HEK293 (cell line): Measurements from ENCODE around the gene POU3F4.

Experiments used
- CTCF ChIA-PET: fragments of 350-600 bp; formaldehyde crosslinking; extraction: SDS; loops from one replicate; lab custom pipeline; 2021; ENCODE audit warnings: antibody characterized with exemption; lab: Yijun Ruan, JAX
- POLR2A ChIA-PET: fragments of 300-600 bp; formaldehyde crosslinking; extraction: SDS; loops from one replicate; lab custom pipeline; 2020; ENCODE audit warnings: antibody characterized with exemption, inconsistent platforms; lab: Yijun Ruan, JAX
- H3K27ac ChIP-seq: fragments of 200-500 bp; sonication (Bioruptor generic); 2 replicates; pipeline ENCODE4 v1.5.1; 2014; ENCODE audit warnings: low read depth, low read length, control low read depth, inconsistent platforms; ENCODE audit errors: extremely low read depth
- H3K36me3 ChIP-seq, 2 experiments: fragments of 200-500 bp in 1 of 2; sonication (Bioruptor generic) in 1 of 2; 1 replicate in 1 of 2; 2 replicates in 1 of 2; pipeline ENCODE4 v1.5.1; 2014 to 2017; ENCODE audit warnings: inconsistent platforms in 2 of 2, low read length in 2 of 2; ENCODE audit not compliant: control insufficient read depth in 2 of 2, insufficient read depth in 1 of 2
- H3K4me1 ChIP-seq: fragments of 200-500 bp; sonication (Bioruptor generic); 2 replicates; pipeline ENCODE4 v1.5.1; 2014; ENCODE audit warnings: mild to moderate bottlenecking, low read length, inconsistent platforms; ENCODE audit not compliant: control insufficient read depth, insufficient read depth
- H3K4me3 ChIP-seq: 2 replicates; pipeline ENCODE4 v1.5.1; 2011; ENCODE audit warnings: low read depth, mild to moderate bottlenecking, control low read depth, low read length, moderate library complexity
- H3K9me3 ChIP-seq: fragments of 200-500 bp; sonication (Bioruptor generic); 2 replicates; pipeline ENCODE4 v1.5.1; 2014; ENCODE audit warnings: low read depth, low read length, inconsistent platforms; ENCODE audit not compliant: control insufficient read depth, insufficient read depth
- MEIS1 ChIP-seq: sonication (generic); formaldehyde crosslinking; IDR thresholded peaks from 2 replicates; pipeline ENCODE4 v1.8.1; 2022; ENCODE audit warnings: missing genetic modification reagents, mild to moderate bottlenecking, borderline replicate concordance
- ZBTB8A ChIP-seq: fragments of 450-650 bp; formaldehyde crosslinking; IDR thresholded peaks from 2 replicates; pipeline ENCODE4 v1.5.1; 2016; ENCODE audit warnings: missing biosample characterization, missing genetic modification characterization
- ZNF10 ChIP-seq: fragments of 450-650 bp; formaldehyde crosslinking; IDR thresholded peaks from 2 replicates; pipeline ENCODE4 v1.5.1; 2017; ENCODE audit warnings: missing biosample characterization, missing genetic modification characterization
- ZNF416 ChIP-seq: fragments of 450-650 bp; formaldehyde crosslinking; IDR thresholded peaks from 2 replicates; pipeline ENCODE4 v1.5.1; 2016; ENCODE audit warnings: missing biosample characterization, missing genetic modification characterization
- ZNF433 ChIP-seq: fragments of 450-650 bp; formaldehyde crosslinking; IDR thresholded peaks from 2 replicates; pipeline ENCODE4 v1.5.1; 2016; ENCODE audit warnings: missing biosample characterization, missing genetic modification characterization, low read depth
- ZNF510 ChIP-seq: fragments of 450-650 bp; formaldehyde crosslinking; IDR thresholded peaks from 2 replicates; pipeline ENCODE4 v1.5.1; 2018; ENCODE audit warnings: mild to moderate bottlenecking, missing genetic modification characterization, missing biosample characterization; ENCODE audit not compliant: insufficient replicate concordance
- ZNF549 ChIP-seq: fragments of 450-650 bp; IDR thresholded peaks from 2 replicates; pipeline ENCODE4 v1.5.1; 2018; ENCODE audit warnings: missing biosample characterization, missing genetic modification characterization, mild to moderate bottlenecking, inconsistent platforms, moderate library complexity
- ZNF558 ChIP-seq: fragments of 450-650 bp; formaldehyde crosslinking; IDR thresholded peaks from 2 replicates; pipeline ENCODE4 v1.5.1; 2016; ENCODE audit warnings: missing biosample characterization, missing genetic modification characterization
- ZNF629 ChIP-seq: fragments of 450-650 bp; formaldehyde crosslinking; IDR thresholded peaks from 2 replicates; pipeline ENCODE4 v1.5.1; 2017; ENCODE audit warnings: missing biosample characterization, missing genetic modification characterization
- ZNF654 ChIP-seq: fragments of 450-650 bp; formaldehyde crosslinking; IDR thresholded peaks from 2 replicates; pipeline ENCODE4 v1.5.1; 2016; ENCODE audit warnings: low read depth, missing biosample characterization, missing genetic modification characterization
- ZNF670 ChIP-seq: fragments of 450-650 bp; formaldehyde crosslinking; IDR thresholded peaks from 2 replicates; pipeline ENCODE4 v1.5.1; 2016; ENCODE audit warnings: missing biosample characterization, missing genetic modification characterization, low read depth
- ZNF777 ChIP-seq: fragments of 450-650 bp; formaldehyde crosslinking; IDR thresholded peaks from 2 replicates; pipeline ENCODE4 v1.5.1; 2017; ENCODE audit warnings: missing biosample characterization, missing genetic modification characterization, borderline replicate concordance
- TF ChIP-seq, protein P1 (sequence below): fragments of 450-650 bp; formaldehyde crosslinking; IDR thresholded peaks from 2 replicates; pipeline ENCODE4 v1.5.1; 2016; ENCODE audit warnings: missing biosample characterization, missing genetic modification characterization
- TF ChIP-seq, protein P2 (sequence below): fragments of 450-650 bp; IDR thresholded peaks from 2 replicates; pipeline ENCODE4 v1.5.1; 2018; ENCODE audit warnings: missing biosample characterization, mild to moderate bottlenecking, missing genetic modification characterization
- TF ChIP-seq, protein P3 (sequence below): IDR thresholded peaks from 2 replicates; pipeline ENCODE4 v1.6.1; 2011; ENCODE audit warnings: mild to moderate bottlenecking, low read depth, low read length, borderline replicate concordance
- TF ChIP-seq, protein P4 (sequence below): fragments of 450-650 bp; formaldehyde crosslinking; IDR thresholded peaks from 2 replicates; pipeline ENCODE4 v1.5.1; 2016; ENCODE audit warnings: missing biosample characterization, missing genetic modification characterization
- TF ChIP-seq, protein P5 (sequence below): fragments of 450-650 bp; formaldehyde crosslinking; IDR thresholded peaks from 2 replicates; pipeline ENCODE4 v1.5.1; 2017; ENCODE audit warnings: missing biosample characterization, mild to moderate bottlenecking, missing genetic modification characterization, moderate library complexity
- TF ChIP-seq, protein P6 (sequence below): fragments of 450-650 bp; formaldehyde crosslinking; IDR thresholded peaks from 2 replicates; pipeline ENCODE4 v1.5.1; 2016; ENCODE audit warnings: missing biosample characterization, missing genetic modification characterization

Gene POU3F4

DNA sequence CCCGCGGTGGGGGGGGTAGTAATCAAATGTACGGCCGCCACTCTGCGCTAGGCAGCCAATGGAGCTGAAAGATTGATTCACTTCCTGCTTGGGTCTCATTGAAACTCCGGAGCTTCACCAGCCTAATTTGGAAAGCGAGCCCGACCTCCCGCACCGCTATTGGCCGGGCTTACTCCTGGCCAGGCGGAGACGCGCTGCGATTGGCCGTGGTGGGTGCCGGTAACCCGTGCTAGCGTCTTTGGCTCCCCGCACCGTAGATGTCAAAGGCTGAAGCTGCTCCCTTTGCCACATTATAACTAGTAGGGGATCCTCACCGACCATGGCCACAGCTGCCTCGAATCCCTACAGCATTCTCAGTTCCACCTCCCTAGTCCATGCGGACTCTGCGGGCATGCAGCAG lies at the start of gene POU3F4:
POU3F4 (plus strand) TSS at position 285 of the 400 bp plus-strand sequence; CDS start at position 320, 35 bp downstream.
- TF ChIP-seq, protein P1, sequence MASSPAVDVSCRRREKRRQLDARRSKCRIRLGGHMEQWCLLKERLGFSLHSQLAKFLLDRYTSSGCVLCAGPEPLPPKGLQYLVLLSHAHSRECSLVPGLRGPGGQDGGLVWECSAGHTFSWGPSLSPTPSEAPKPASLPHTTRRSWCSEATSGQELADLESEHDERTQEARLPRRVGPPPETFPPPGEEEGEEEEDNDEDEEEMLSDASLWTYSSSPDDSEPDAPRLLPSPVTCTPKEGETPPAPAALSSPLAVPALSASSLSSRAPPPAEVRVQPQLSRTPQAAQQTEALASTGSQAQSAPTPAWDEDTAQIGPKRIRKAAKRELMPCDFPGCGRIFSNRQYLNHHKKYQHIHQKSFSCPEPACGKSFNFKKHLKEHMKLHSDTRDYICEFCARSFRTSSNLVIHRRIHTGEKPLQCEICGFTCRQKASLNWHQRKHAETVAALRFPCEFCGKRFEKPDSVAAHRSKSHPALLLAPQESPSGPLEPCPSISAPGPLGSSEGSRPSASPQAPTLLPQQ (tag by site-specific recombination) = no peak
- no peak for TF ChIP-seq ZNF549 (tag by site-specific recombination)
- TF ChIP-seq, protein P2, sequence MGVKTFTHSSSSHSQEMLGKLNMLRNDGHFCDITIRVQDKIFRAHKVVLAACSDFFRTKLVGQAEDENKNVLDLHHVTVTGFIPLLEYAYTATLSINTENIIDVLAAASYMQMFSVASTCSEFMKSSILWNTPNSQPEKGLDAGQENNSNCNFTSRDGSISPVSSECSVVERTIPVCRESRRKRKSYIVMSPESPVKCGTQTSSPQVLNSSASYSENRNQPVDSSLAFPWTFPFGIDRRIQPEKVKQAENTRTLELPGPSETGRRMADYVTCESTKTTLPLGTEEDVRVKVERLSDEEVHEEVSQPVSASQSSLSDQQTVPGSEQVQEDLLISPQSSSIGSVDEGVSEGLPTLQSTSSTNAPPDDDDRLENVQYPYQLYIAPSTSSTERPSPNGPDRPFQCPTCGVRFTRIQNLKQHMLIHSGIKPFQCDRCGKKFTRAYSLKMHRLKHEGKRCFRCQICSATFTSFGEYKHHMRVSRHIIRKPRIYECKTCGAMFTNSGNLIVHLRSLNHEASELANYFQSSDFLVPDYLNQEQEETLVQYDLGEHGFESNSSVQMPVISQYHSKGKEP (tag by site-specific recombination) = no peak
- no peak for TF ChIP-seq ZNF558
- TF ChIP-seq ZNF777 = no peak
- TF ChIP-seq, protein P3, sequence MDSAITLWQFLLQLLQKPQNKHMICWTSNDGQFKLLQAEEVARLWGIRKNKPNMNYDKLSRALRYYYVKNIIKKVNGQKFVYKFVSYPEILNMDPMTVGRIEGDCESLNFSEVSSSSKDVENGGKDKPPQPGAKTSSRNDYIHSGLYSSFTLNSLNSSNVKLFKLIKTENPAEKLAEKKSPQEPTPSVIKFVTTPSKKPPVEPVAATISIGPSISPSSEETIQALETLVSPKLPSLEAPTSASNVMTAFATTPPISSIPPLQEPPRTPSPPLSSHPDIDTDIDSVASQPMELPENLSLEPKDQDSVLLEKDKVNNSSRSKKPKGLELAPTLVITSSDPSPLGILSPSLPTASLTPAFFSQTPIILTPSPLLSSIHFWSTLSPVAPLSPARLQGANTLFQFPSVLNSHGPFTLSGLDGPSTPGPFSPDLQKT = no peak
- TF ChIP-seq ZNF433 = no peak
- TF ChIP-seq ZBTB8A (tag by site-specific recombination) = no peak
- TF ChIP-seq MEIS1 = no peak
- TF ChIP-seq, protein P4, sequence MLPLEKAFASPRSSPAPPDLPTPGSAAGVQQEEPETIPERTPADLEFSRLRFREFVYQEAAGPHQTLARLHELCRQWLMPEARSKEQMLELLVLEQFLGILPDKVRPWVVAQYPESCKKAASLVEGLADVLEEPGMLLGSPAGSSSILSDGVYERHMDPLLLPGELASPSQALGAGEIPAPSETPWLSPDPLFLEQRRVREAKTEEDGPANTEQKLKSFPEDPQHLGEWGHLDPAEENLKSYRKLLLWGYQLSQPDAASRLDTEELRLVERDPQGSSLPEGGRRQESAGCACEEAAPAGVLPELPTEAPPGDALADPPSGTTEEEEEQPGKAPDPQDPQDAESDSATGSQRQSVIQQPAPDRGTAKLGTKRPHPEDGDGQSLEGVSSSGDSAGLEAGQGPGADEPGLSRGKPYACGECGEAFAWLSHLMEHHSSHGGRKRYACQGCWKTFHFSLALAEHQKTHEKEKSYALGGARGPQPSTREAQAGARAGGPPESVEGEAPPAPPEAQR = no peak
- TF ChIP-seq, protein P5, sequence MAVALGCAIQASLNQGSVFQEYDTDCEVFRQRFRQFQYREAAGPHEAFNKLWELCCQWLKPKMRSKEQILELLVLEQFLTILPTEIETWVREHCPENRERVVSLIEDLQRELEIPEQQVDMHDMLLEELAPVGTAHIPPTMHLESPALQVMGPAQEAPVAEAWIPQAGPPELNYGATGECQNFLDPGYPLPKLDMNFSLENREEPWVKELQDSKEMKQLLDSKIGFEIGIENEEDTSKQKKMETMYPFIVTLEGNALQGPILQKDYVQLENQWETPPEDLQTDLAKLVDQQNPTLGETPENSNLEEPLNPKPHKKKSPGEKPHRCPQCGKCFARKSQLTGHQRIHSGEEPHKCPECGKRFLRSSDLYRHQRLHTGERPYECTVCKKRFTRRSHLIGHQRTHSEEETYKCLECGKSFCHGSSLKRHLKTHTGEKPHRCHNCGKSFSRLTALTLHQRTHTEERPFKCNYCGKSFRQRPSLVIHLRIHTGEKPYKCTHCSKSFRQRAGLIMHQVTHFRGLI (tag by site-specific recombination) = no peak
- no peak for TF ChIP-seq ZNF416 (tag by site-specific recombination)
- TF ChIP-seq ZNF629 (tag by site-specific recombination) = no peak
- TF ChIP-seq ZNF670 (tag by site-specific recombination) = no peak
- no peak for TF ChIP-seq ZNF510
- POLR2A ChIA-PET = no interaction called here
- no peaks in the 10 kb centered on the region for H3K36me3 ChIP-seq
- CTCF ChIA-PET = no interaction called here
- no peak within 1 kb of the TSS for H3K4me3 ChIP-seq
- H3K4me1 ChIP-seq = no peaks in the 10 kb centered on the region
- peaks cover 5% of the 10 kb centered on the region for H3K9me3 ChIP-seq
- H3K27ac ChIP-seq = no peak within 1 kb of the TSS

DNA sequence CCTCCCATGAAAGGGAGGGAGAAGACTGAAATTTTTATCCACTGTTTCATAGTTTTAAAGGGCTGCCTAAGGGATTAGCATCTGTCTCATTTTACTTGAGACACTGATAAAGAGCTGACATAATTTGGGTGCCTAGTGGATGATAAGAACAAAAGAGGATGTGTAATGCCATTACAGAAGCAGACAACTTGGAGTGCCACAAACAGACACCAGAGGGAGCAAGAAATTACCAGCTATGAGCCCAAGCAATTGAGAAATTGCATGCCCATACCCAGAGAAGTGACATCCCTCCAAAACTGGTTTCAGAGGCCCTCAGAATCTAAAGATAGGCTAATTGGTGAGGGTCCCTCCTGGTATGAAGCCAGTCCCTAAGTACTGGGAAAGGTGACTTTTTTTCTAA lies 38.5 kb upstream of the POU3F4 start:
- H3K9me3 ChIP-seq = no peaks in the 10 kb centered on the region; the same call in 1 of the 2 replicates
- TF ChIP-seq, protein P6, sequence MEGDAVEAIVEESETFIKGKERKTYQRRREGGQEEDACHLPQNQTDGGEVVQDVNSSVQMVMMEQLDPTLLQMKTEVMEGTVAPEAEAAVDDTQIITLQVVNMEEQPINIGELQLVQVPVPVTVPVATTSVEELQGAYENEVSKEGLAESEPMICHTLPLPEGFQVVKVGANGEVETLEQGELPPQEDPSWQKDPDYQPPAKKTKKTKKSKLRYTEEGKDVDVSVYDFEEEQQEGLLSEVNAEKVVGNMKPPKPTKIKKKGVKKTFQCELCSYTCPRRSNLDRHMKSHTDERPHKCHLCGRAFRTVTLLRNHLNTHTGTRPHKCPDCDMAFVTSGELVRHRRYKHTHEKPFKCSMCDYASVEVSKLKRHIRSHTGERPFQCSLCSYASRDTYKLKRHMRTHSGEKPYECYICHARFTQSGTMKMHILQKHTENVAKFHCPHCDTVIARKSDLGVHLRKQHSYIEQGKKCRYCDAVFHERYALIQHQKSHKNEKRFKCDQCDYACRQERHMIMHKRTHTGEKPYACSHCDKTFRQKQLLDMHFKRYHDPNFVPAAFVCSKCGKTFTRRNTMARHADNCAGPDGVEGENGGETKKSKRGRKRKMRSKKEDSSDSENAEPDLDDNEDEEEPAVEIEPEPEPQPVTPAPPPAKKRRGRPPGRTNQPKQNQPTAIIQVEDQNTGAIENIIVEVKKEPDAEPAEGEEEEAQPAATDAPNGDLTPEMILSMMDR (tag by site-specific recombination) = peak; percentile 59
- no peak for TF ChIP-seq ZNF10 (tag by site-specific recombination)
- peak; percentile 12; the same call in 1 of the 2 replicates for TF ChIP-seq ZNF654
- H3K36me3 ChIP-seq = no peaks in the 10 kb centered on the region
- ChIA-PET POLR2A (no interaction called here), CTCF (interaction anchor here (0.6 to 3.0 kb wide), 15 partner anchors 9 to 1066 kb away, joined by 3 to 33 read pairs (median 3); no protein-coding TSS in a partner anchor)
- no peak overlapping the region for H3K4me3 ChIP-seq
- H3K27ac ChIP-seq = no peak overlapping the region
- H3K4me1 ChIP-seq = no peaks in the 10 kb centered on the region
